Measurements from ENCODE around the gene KRI1.
"Not testable (repeated sequence)": the region's sequence is repeated elsewhere in the genome, so short reads cannot be mapped to it uniquely, and the experiment has no call there.

Gene KRI1

GRCh38 chr19:10577951-10578350 lies 12.1 kb upstream of the KRI1 start:
- in situ Hi-C loops (cut with MboI; ENCODE audit: low sequenced_read_pairs): no loop called here

GRCh38 chr19:10575011-10575716 lies 9.4 kb upstream of the KRI1 start:
- in situ Hi-C loops (cut with MboI; ENCODE audit: low sequenced_read_pairs): no loop called here

- in situ Hi-C loops (cut with MboI; ENCODE audit: low sequenced_read_pairs): no loop called here
Measured at GRCh38 chr19:10574462-10574861, 8.7 kb upstream of the KRI1 start.

- in situ Hi-C loops (cut with MboI; ENCODE audit: low sequenced_read_pairs): not testable (repeated sequence)
Measured at GRCh38 chr19:10573793-10574192, 8.0 kb upstream of the KRI1 start.

GRCh38 chr19:10568826-10569651 lies 3.2 kb upstream of the KRI1 start, which contains the start of gene CDKN2D:
CDKN2D (minus strand) TSS chr19:10568979; CDS start chr19:10568653, 326 bp downstream.
- in situ Hi-C loops (cut with MboI; ENCODE audit: low sequenced_read_pairs): no loop called here

GRCh38 chr19:10568062-10568825 lies 2.4 kb upstream of the KRI1 start:
- in situ Hi-C loops (cut with MboI; ENCODE audit: low sequenced_read_pairs): no loop called here

GRCh38 chr19:10567656-10568055 lies 1.8 kb upstream of the KRI1 start:
- in situ Hi-C loops (cut with MboI; ENCODE audit: low sequenced_read_pairs): no loop called here

- in situ Hi-C loops (cut with MboI; ENCODE audit: low sequenced_read_pairs): no loop called here
Measured at GRCh38 chr19:10566658-10567410, 1.0 kb upstream of the KRI1 start.

GRCh38 chr19:10566408-10566657 lies 523 bp upstream of the KRI1 start:
- in situ Hi-C loops (cut with MboI; ENCODE audit: low sequenced_read_pairs): no loop called here

GRCh38 chr19:10565028-10565566 lies 713 bp downstream of the KRI1 start:
- in situ Hi-C loops (cut with MboI; ENCODE audit: low sequenced_read_pairs): no loop called here

GRCh38 chr19:10562609-10563008 lies 3.2 kb downstream of the KRI1 start:
- in situ Hi-C loops (cut with MboI; ENCODE audit: low sequenced_read_pairs): no loop called here

GRCh38 chr19:10560154-10560553 lies 5.7 kb downstream of the KRI1 start:
- in situ Hi-C loops (cut with MboI; ENCODE audit: low sequenced_read_pairs): no loop called here

GRCh38 chr19:10557603-10558197 lies 8.1 kb downstream of the KRI1 start:
- in situ Hi-C loops (cut with MboI; ENCODE audit: low sequenced_read_pairs): no loop called here

GRCh38 chr19:10555610-10555973 lies 10.2 kb downstream of the KRI1 start:
- in situ Hi-C loops (cut with MboI; ENCODE audit: low sequenced_read_pairs): no loop called here

- in situ Hi-C loops (cut with MboI; ENCODE audit: low sequenced_read_pairs): no loop called here
Measured at GRCh38 chr19:10554760-10555609, 10.8 kb downstream of the KRI1 start.

GRCh38 chr19:10553943-10554381 lies 11.8 kb downstream of the KRI1 start:
- in situ Hi-C loops (cut with MboI; ENCODE audit: low sequenced_read_pairs): no loop called here

GRCh38 chr19:10553087-10553667 lies 12.6 kb downstream of the KRI1 start:
- in situ Hi-C loops (cut with MboI; ENCODE audit: low sequenced_read_pairs): no loop called here

- in situ Hi-C loops (cut with MboI; ENCODE audit: low sequenced_read_pairs): no loop called here
Measured at GRCh38 chr19:10552510-10553053, 13.2 kb downstream of the KRI1 start.
